GM21528 (cell line): ENCODE measurements around the gene ABCC12.
A peak's percentile ranks its signal among the peaks of the same experiment; 100 is the strongest.
"Not testable (repeated sequence)": the region's sequence is repeated elsewhere in the genome, so short reads cannot be mapped to it uniquely, and the experiment has no call there.

Experiments
- ATAC-seq: cut with Tn5 transposase; IDR thresholded peaks from one replicate; pipeline ENCODE4 v1.9.1; 2021; ENCODE audit warnings: mild to moderate bottlenecking, moderate library complexity; ENCODE audit not compliant: unreplicated experiment, low FRiP score

The ABCC12 gene

GRCh38 chr16:48166617-48167016, 10.8 kb upstream of the ABCC12 start:
- ATAC-seq, result not testable (repeated sequence)

DNA sequence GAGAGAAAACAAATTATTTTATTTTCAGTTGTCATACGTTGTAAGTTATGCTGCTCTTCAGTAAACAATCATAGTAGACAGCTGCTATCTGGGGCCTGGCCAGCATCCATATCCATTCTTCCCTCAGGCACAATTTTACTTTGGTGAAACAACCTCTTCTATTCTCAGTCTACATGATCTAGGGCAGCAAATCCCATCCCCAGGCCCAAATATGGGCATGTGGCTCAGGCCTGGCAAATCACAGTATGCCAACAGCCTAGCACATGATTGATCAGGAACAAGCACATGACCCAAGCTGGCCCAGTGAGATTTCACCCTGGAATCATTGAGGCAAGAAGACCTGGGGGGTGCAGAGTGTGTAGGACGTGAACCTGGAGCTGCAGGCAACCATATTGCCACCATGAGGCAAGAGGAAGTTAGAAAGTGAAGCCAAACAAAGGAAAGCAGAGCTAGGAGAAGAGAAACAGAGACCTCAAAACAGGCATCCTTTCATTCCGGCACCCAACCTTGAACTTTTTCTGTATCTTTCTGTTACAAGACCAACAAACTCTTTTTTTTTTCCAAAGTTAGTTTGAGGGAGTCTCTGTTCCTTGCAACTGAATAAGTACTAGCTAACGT, 10.3 kb upstream of the ABCC12 start:
- no peak for ATAC-seq

- peak; percentile 77 for ATAC-seq
Measured at GRCh38 chr16:48164907-48165715, 9.3 kb upstream of the ABCC12 start.

GRCh38 chr16:48162839-48163410, 7.1 kb upstream of the ABCC12 start:
- no peak for ATAC-seq

DNA sequence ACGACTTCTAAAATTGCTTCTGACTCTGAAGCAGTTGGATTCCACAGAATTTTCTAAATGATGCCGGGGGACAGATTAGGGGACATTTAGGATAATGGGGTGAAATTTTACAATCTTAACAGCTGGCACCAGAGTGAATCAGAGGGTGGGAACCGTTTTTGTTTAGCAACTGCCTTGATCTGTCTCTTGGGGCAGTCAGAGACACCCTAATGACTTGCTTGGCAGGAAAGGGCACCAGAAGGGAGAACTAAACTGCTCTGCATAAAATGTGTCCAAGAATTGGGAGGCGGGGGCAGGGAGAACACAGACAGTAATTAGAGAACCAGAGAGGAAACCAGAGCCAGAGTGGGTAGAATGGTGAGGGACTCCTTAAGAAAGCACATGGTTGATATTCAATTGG, 6.1 kb upstream of the ABCC12 start:
- no peak for ATAC-seq

DNA sequence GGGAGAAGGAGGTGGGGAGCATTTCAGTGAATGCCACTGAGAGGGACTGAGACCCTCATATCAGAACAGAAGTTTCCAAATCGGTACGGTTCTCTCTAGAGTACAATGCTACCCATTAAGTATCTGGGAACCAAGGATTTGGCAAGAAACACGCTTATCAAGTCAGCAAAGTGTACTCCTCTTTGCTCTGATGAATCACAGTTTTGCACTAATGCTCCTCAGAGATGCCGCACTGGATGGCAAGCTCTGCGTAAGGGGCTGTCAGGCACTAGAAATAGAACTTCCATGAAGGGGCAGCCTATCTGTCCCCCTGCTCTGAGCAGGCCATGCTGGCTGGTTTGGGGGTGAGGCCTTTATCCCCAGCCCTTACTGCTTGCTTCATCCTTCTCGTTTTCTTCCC, 4.8 kb upstream of the ABCC12 start:
- no peak for ATAC-seq

GRCh38 chr16:48158296-48158695, 2.5 kb upstream of the ABCC12 start:
- no peak for ATAC-seq

- no peak for ATAC-seq
Measured at GRCh38 chr16:48157794-48158193, 2.0 kb upstream of the ABCC12 start.

GRCh38 chr16:48157302-48157701, 1.5 kb upstream of the ABCC12 start:
- no peak for ATAC-seq

DNA sequence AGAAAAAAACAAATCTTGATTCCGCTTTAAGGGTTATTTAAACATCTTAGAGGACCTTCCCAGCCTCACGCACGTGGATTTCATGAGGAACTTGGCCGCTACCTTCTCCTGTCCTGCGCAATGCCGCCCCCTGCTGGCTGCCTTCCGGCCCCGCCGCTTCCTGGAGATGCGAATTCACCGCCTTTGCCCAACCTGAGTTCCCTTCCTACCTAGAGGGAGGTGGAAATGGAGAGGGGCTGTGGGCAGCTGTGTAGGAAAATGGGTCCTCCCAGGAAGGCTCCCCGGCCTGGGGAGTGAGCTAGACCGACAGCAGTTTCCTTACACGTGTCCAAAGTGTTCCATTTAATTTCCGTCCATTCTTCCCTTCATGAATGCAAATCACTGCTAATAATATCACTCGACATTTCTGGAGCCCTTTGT, 1.0 kb upstream of the ABCC12 start:
- ATAC-seq, result peak; percentile 73

- no peak for ATAC-seq
Measured at GRCh38 chr16:48153774-48154173, 2.0 kb downstream of the ABCC12 start.

GRCh38 chr16:48152226-48152625, 3.6 kb downstream of the ABCC12 start:
- no peak for ATAC-seq

DNA sequence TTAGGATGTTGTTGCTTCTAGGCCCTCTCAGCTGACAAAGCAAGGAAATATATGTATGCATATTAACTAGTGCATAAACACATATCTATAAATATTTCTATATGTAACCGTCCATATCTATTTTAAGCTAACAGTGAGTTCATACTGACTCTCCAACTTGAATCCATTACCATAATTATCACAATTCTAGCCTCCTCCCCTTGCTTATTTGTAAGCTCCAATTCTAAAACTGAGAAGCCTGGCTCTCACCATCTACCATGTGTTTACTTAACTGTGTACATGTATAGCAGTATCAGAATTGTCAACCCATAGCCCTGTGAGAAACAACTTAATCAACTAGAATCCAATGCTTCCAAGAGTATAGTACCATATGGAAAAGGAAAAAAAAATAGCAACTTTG, 5.1 kb downstream of the ABCC12 start:
- ATAC-seq, result no peak

GRCh38 chr16:48146710-48147109, 9.1 kb downstream of the ABCC12 start:
- no peak for ATAC-seq

GRCh38 chr16:48146131-48146530, 9.7 kb downstream of the ABCC12 start:
- ATAC-seq, result no peak

GRCh38 chr16:48143812-48144368, 11.9 kb downstream of the ABCC12 start:
- ATAC-seq, result no peak

GRCh38 chr16:48140821-48141220, 15.0 kb downstream of the ABCC12 start:
- ATAC-seq, result no peak

DNA sequence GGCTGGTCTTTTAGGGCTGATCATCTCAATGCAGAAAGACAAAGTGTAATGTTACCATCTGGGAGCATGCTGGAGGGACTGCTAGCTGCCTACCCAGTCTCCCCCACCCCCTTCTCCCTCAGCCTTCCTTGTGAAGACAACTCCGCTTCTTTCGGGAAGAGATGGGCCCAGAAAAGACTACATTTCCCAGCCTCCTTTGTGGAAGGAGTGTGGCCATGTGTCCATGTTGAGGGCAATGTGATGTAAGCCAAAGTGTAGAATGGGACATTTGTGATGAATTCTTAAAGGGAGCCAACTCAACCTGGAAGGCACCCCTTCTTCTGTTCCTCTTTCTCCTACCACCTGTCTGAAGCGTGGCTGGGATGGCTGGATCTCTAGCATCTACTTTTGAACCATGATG, 16.3 kb downstream of the ABCC12 start:
- no peak for ATAC-seq

- no peak for ATAC-seq
Measured at GRCh38 chr16:48138543-48138942, 17.2 kb downstream of the ABCC12 start.

- ATAC-seq, result no peak
Measured at GRCh38 chr16:48137822-48138221, 18.0 kb downstream of the ABCC12 start.

DNA sequence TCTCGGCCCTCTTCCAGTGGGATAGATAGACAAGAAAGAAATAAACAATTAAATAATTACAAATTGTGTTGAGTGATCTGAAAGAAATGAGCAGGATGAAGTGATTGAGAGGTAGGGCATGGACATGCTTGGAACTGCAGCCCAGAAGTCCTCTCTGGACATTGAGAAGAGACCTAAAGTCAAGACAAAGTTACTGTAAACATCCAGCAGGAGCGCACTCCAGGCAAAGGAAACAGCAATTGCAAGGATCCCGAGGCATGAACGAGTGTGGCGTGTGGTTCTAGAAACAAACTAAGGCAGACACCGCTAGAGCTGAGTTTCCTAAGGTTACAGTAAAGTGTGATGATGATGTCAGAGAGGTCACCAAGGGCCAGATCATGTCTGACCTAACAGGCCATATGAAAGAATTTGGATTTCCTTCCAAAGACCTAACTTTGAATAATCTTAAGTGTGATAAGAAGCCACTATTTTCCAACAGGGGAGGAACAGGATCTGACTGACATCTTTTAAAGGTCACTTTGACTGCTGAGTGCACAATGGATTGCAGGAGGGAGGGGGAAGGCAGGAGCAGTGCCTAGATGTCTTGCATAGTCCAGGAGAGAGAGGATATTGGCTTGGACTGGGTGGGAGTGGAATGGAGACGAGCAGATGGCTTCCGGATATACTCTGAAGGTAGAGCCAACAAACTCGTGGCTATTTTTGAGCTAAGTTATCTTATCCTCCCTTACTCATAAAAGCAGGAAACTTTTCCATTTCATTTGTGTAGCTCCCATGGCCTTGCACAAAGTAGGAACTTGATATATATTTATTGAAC, 19.0 kb downstream of the ABCC12 start:
- ATAC-seq, result no peak
